SU-DHL-6 (cell line): ENCODE measurements around the gene KCNK4.

Experiments
- H2AFZ ChIP-seq: fragments of 200-600 bp; sonication (generic); 2 replicates; pipeline ENCODE4 v1.6.1; 2014; ENCODE audit warnings: low read depth, mild to moderate bottlenecking, moderate library complexity, mixed read lengths, antibody characterized with exemption, low read length; ENCODE audit not compliant: severe bottlenecking
- H3F3A ChIP-seq: fragments of 200-600 bp; shearing (Covaris generic); 2 replicates; pipeline ENCODE4 v1.6.0; 2016; ENCODE audit warnings: antibody characterized with exemption, mild to moderate bottlenecking; ENCODE audit not compliant: insufficient read depth
- H3K27ac ChIP-seq: fragments of 200-600 bp; sonication (generic); 2 replicates; pipeline ENCODE4 v1.5.1; 2016; ENCODE audit warnings: low read depth, mild to moderate bottlenecking, low read length, moderate library complexity, mixed read lengths
- H3K27me3 ChIP-seq: fragments of 200-600 bp; sonication (generic), shearing (Covaris generic); 2 replicates; pipeline ENCODE4 v1.6.0; 2014; ENCODE audit warnings: mild to moderate bottlenecking, low read length
- H3K36me3 ChIP-seq: fragments of 200-600 bp; sonication (generic); 2 replicates; pipeline ENCODE4 v1.6.1; 2014; ENCODE audit warnings: mild to moderate bottlenecking, low read length, mixed read lengths
- H3K4me2 ChIP-seq: fragments of 300-600, 200-600 bp; shearing (Covaris generic), sonication (generic); 2 replicates; pipeline ENCODE4 v1.6.0; 2014; ENCODE audit warnings: low read length, low read depth, mild to moderate bottlenecking; ENCODE audit not compliant: poor library complexity, severe bottlenecking
- H3K4me3 ChIP-seq: fragments of 200-600 bp; sonication (generic); 2 replicates; pipeline ENCODE4 v1.5.1; 2014; ENCODE audit warnings: antibody characterized with exemption, low read length, mild to moderate bottlenecking, mixed read lengths; ENCODE audit not compliant: insufficient read depth, poor library complexity, severe bottlenecking
- H3K79me2 ChIP-seq: fragments of 200-600 bp; sonication (generic); 2 replicates; pipeline ENCODE4 v1.6.1; 2014; ENCODE audit warnings: mild to moderate bottlenecking, low read length, moderate library complexity; ENCODE audit not compliant: insufficient read depth
- H3K9ac ChIP-seq: fragments of 200-600 bp; sonication (generic); 2 replicates; pipeline ENCODE4 v1.7.0; 2014; ENCODE audit warnings: mild to moderate bottlenecking, low read length
- H3K9me2 ChIP-seq: fragments of 200-600 bp; sonication (generic); replicated peaks from 2 replicates; pipeline ENCODE4 v1.6.1; 2014; ENCODE audit warnings: low read length; ENCODE audit not compliant: insufficient read depth
- H3K9me3 ChIP-seq: fragments of 200-600 bp; sonication (generic); 2 replicates; pipeline ENCODE4 v1.6.1; 2014; ENCODE audit warnings: low read length, mixed read lengths; ENCODE audit not compliant: insufficient read depth
- H4K20me1 ChIP-seq: fragments of 200-600 bp; sonication (generic); 2 replicates; pipeline ENCODE4 v1.6.1; 2014; ENCODE audit warnings: low read depth, mild to moderate bottlenecking, antibody characterized with exemption, low read length, moderate library complexity, mixed read lengths
- CTCF ChIP-seq: fragments of 200-600 bp; sonication (generic); IDR thresholded peaks from one replicate; pipeline ENCODE4 v1.5.1; 2017; ENCODE audit warnings: antibody characterized with exemption, mild to moderate bottlenecking, low read length, moderate library complexity; ENCODE audit not compliant: insufficient read depth, poor library complexity, severe bottlenecking
- EZH2phosphoT487 ChIP-seq: fragments of 200-600 bp; sonication (generic), shearing (Covaris generic); conservative IDR thresholded peaks from 2 replicates; pipeline ENCODE4 v1.6.1; 2018; ENCODE audit warnings: mild to moderate bottlenecking, antibody characterized with exemption, low read length, moderate library complexity, mixed read lengths

KCNK4 gene

DNA sequence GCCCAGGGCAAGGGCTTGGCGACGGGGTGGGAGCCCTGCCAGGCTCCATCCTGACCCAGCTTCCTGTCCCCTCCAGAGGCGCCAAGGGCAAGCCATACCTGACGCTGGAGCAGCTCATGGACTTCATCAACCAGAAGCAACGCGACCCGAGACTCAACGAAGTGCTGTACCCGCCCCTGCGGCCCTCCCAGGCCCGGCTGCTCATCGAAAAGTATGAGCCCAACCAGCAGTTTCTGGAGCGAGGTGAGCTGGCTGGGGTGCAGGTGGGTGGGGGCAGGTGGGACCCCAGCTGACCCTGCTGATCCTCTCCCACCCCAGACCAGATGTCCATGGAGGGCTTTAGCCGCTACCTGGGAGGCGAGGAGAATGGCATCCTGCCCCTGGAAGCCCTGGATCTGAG is 34.8 kb upstream of the KCNK4 start:
- H4K20me1 ChIP-seq: no peaks in the 10 kb centered on the region
- no peak overlapping the region for H2AFZ ChIP-seq
- TF ChIP-seq CTCF (no peak), EZH2phosphoT487 (no peak)
- H3K27ac ChIP-seq: no peak overlapping the region
- no peaks in the 10 kb centered on the region for H3K36me3 ChIP-seq
- H3K9me3 ChIP-seq: no peaks in the 10 kb centered on the region
- no peak overlapping the region for H3K4me2 ChIP-seq
- H3K4me3 ChIP-seq: no peak overlapping the region
- H3K9ac ChIP-seq: no peak overlapping the region
- 0 out of 2 replicates have a peak, but pooled peaks cover 3% of the 10 kb centered on the region for H3F3A ChIP-seq
- no peaks in the 10 kb centered on the region for H3K27me3 ChIP-seq
- H3K9me2 ChIP-seq: no peaks in the 10 kb centered on the region
- peaks cover 9% of the 10 kb centered on the region; the same call in 1 of the 2 replicates for H3K79me2 ChIP-seq

- Histone ChIP-seq H3K27me3 (no peaks in the 10 kb centered on the region), H3K4me3 (no peak overlapping the region), H3F3A (no peaks in the 10 kb centered on the region), H3K9me2 (no peaks in the 10 kb centered on the region), H3K27ac (no peak overlapping the region), H3K36me3 (no peaks in the 10 kb centered on the region), H3K9ac (no peak overlapping the region), H3K79me2 (no peaks in the 10 kb centered on the region), H4K20me1 (no peaks in the 10 kb centered on the region), H3K4me2 (no peak overlapping the region), H3K9me3 (no peaks in the 10 kb centered on the region), H2AFZ (no peak overlapping the region)
- no peak for TF ChIP-seq CTCF
These were observed 32.7 kb upstream of the KCNK4 start for GRCh38 chr11:64258356-64258755.

GRCh38 chr11:64258946-64259532 is 32.1 kb upstream of the KCNK4 start:
- no peak overlapping the region for H3K9ac ChIP-seq
- no peak overlapping the region for H3K4me3 ChIP-seq
- no peak overlapping the region for H3K27ac ChIP-seq
- no peak overlapping the region for H3K4me2 ChIP-seq
- no peaks in the 10 kb centered on the region for H3K36me3 ChIP-seq
- no peaks in the 10 kb centered on the region for H4K20me1 ChIP-seq
- H3K27me3 ChIP-seq: no peaks in the 10 kb centered on the region
- no peaks in the 10 kb centered on the region for H3K9me3 ChIP-seq
- TF ChIP-seq EZH2phosphoT487 (no peak), CTCF (no peak)
- no peak overlapping the region for H2AFZ ChIP-seq
- no peaks in the 10 kb centered on the region for H3F3A ChIP-seq
- H3K9me2 ChIP-seq: no peaks in the 10 kb centered on the region
- H3K79me2 ChIP-seq: no peaks in the 10 kb centered on the region
